ENCODE results near the gene PRDM9.

DNA sequence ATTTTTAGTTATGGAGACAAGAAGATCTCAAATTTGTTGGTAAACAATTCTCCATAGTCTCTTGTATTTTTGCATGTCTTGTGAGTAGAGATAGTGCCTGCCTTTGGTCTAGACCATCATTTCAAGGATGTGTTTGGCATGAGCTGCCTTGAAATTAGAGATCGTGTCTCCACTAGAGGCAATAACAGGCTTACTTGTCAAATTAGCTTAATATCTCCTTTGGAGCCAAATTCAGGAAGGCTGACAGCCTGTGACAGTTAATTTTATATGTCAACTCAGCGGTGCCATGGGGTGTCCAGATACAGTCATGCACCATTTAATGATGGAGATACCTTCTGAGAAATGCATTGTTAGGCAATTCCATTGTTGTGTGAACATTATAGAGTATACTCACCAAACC lies 24.8 kb upstream of the PRDM9 start:
- TF ChIP-seq ELF2 (CRISPR knock-in tag; IDR thresholded peaks at IDR 0.05) (no peak), NR2C2 (CRISPR knock-in tag; IDR thresholded peaks at IDR 0.05) (no peak), NR2C2 (tag; IDR thresholded peaks at IDR 0.05) (no peak), POLR2AphosphoS5 (IDR thresholded peaks at IDR 0.05; ENCODE audit: control insufficient read depth, insufficient read depth, low read depth, low read length) (no peak), RNF2 (IDR thresholded peaks at IDR 0.05) (no peak), PTBP1 (IDR thresholded peaks at IDR 0.05; ENCODE audit: low read depth, low read length) (no peak), NRF1 (conservative IDR thresholded peaks at IDR 0.05 in 1 of 2, IDR thresholded peaks at IDR 0.05 in 1 of 2) (no peak), ZNF41 (CRISPR knock-in tag; conservative IDR thresholded peaks at IDR 0.05) (no peak), TBP (optimal IDR thresholded peaks at IDR 0.05; ENCODE audit: low read depth, low read length) (no peak), SMARCE1 (IDR thresholded peaks at IDR 0.05) (no peak), FUS (optimal IDR thresholded peaks at IDR 0.05; ENCODE audit: low read depth, low read length) (no peak), SNIP1 (IDR thresholded peaks at IDR 0.05; ENCODE audit: low read depth) (no peak), GATA2 (CRISPR knock-in tag; IDR thresholded peaks at IDR 0.05) (no peak)
- TF ChIP-seq, protein P1, sequence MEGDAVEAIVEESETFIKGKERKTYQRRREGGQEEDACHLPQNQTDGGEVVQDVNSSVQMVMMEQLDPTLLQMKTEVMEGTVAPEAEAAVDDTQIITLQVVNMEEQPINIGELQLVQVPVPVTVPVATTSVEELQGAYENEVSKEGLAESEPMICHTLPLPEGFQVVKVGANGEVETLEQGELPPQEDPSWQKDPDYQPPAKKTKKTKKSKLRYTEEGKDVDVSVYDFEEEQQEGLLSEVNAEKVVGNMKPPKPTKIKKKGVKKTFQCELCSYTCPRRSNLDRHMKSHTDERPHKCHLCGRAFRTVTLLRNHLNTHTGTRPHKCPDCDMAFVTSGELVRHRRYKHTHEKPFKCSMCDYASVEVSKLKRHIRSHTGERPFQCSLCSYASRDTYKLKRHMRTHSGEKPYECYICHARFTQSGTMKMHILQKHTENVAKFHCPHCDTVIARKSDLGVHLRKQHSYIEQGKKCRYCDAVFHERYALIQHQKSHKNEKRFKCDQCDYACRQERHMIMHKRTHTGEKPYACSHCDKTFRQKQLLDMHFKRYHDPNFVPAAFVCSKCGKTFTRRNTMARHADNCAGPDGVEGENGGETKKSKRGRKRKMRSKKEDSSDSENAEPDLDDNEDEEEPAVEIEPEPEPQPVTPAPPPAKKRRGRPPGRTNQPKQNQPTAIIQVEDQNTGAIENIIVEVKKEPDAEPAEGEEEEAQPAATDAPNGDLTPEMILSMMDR (IDR thresholded peaks at IDR 0.05 in 2 of 3, conservative IDR thresholded peaks at IDR 0.05 in 1 of 3; ENCODE audit: insufficient read depth in 2 of 3, low read depth in 1 of 3, low read length in 3 of 3), result no peak
- TF ChIP-seq, protein P2, sequence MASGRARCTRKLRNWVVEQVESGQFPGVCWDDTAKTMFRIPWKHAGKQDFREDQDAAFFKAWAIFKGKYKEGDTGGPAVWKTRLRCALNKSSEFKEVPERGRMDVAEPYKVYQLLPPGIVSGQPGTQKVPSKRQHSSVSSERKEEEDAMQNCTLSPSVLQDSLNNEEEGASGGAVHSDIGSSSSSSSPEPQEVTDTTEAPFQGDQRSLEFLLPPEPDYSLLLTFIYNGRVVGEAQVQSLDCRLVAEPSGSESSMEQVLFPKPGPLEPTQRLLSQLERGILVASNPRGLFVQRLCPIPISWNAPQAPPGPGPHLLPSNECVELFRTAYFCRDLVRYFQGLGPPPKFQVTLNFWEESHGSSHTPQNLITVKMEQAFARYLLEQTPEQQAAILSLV (tag; IDR thresholded peaks at IDR 0.05), result no peak
